ENCODE measurements around the gene GAREM1.

DNA sequence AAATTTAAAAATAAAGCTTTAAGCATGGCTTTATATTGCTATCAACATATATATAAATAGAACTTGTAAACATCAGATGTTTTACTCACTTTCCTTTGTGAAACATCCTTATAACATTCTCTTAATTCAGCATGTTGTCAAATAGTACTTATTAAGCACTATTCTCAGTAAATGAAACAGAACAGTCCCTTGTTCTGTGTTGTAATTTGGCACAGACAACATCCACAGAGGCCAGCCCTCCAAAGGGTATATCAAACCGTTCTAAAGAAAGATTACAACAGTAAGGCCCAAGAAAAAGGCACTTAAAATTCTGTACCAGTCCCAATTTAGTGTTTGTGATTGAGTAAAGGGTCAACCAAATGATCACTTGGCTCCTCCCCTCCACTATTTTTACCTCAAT lies 46.0 kb downstream of the GAREM1 start:
- TF ChIP-seq, protein P1, sequence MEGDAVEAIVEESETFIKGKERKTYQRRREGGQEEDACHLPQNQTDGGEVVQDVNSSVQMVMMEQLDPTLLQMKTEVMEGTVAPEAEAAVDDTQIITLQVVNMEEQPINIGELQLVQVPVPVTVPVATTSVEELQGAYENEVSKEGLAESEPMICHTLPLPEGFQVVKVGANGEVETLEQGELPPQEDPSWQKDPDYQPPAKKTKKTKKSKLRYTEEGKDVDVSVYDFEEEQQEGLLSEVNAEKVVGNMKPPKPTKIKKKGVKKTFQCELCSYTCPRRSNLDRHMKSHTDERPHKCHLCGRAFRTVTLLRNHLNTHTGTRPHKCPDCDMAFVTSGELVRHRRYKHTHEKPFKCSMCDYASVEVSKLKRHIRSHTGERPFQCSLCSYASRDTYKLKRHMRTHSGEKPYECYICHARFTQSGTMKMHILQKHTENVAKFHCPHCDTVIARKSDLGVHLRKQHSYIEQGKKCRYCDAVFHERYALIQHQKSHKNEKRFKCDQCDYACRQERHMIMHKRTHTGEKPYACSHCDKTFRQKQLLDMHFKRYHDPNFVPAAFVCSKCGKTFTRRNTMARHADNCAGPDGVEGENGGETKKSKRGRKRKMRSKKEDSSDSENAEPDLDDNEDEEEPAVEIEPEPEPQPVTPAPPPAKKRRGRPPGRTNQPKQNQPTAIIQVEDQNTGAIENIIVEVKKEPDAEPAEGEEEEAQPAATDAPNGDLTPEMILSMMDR (IDR thresholded peaks at IDR 0.05; ENCODE audit: low read depth, low read length) = no peak
- TF ChIP-seq EZH2phosphoT487 (IDR thresholded peaks at IDR 0.05; ENCODE audit: low read depth) = no peak
